Liver (tissue), 9 donors: Measurements from ENCODE around the gene KIF18B. TPM values are rescaled to one million over a fixed set of nuclear protein-coding genes. Genes with fewer than 3 reads are reported as not detected.
"Not testable (repeated sequence)": the region's sequence is repeated elsewhere in the genome, so short reads cannot be mapped to it uniquely, and the experiment has no call there.

Source experiments
- DNase-seq: peaks from one replicate; pipeline ENCODE4 v3.0.0-alpha.2; 2017; ENCODE audit warnings: low spot score
- H3K27ac ChIP-seq, 2 donors: one replicate each; pipeline ENCODE4 v1.7.0; 2013; ENCODE audit warnings: inconsistent platforms in 2 of 2, low read length in 2 of 2, control low read depth in 1 of 2, low read depth in 1 of 2, mild to moderate bottlenecking in 1 of 2
- H3K27me3 ChIP-seq, 4 donors: one replicate each; pipeline versions ENCODE4 v1.6.1 to v1.7.0; 2013; ENCODE audit warnings: low read length in 3 of 4, inconsistent platforms in 1 of 4, mild to moderate bottlenecking in 1 of 4, moderate library complexity in 1 of 4; ENCODE audit not compliant: control insufficient read depth in 4 of 4, insufficient read depth in 4 of 4
- H3K36me3 ChIP-seq, 4 donors: one replicate each; pipeline versions ENCODE4 v1.6.1 to v1.7.0; 2013; ENCODE audit warnings: low read length in 3 of 4, mild to moderate bottlenecking in 3 of 4, low read depth in 1 of 4, moderate library complexity in 1 of 4; ENCODE audit not compliant: control insufficient read depth in 4 of 4, insufficient read depth in 3 of 4
- H3K4me1 ChIP-seq, 4 donors: one replicate each; pipeline versions ENCODE4 v1.6.1 to v1.7.0; 2013; ENCODE audit warnings: low read length in 3 of 4, mild to moderate bottlenecking in 3 of 4, moderate library complexity in 1 of 4; ENCODE audit not compliant: control insufficient read depth in 4 of 4, insufficient read depth in 4 of 4
- H3K4me3 ChIP-seq, 3 donors: one replicate each; pipeline versions ENCODE4 v1.6.1 to v1.7.0; 2013; ENCODE audit warnings: low read length in 3 of 3, control low read depth in 1 of 3, low read depth in 1 of 3, mild to moderate bottlenecking in 1 of 3
- H3K9ac ChIP-seq, 2 donors: one replicate each; pipeline ENCODE4 v1.7.0; 2013; ENCODE audit warnings: low read length in 2 of 2, mild to moderate bottlenecking in 2 of 2, moderate library complexity in 2 of 2, control low read depth in 1 of 2, low read depth in 1 of 2
- H3K9me3 ChIP-seq, 4 donors: one replicate each; pipeline versions ENCODE4 v1.6.1 to v1.7.0; 2013; ENCODE audit warnings: low read length in 3 of 4; ENCODE audit not compliant: control insufficient read depth in 4 of 4
- EGR1 ChIP-seq, 2 donors: IDR thresholded peaks; 2 replicates each; pipeline ENCODE4 v1.6.1; 2016 to 2018; ENCODE audit warnings: antibody characterized with exemption in 2 of 2, low read depth in 2 of 2
- FOXA1 ChIP-seq: IDR thresholded peaks from 2 replicates; pipeline ENCODE4 v1.6.1; 2016; ENCODE audit warnings: antibody characterized with exemption
- FOXA2 ChIP-seq: IDR thresholded peaks from 2 replicates; pipeline ENCODE4 v1.6.1; 2016; ENCODE audit warnings: antibody characterized with exemption
- GABPA ChIP-seq, 2 donors: IDR thresholded peaks in 1 of 2; conservative IDR thresholded peaks in 1 of 2; 2 replicates each; pipeline ENCODE4 v1.6.1; 2016; ENCODE audit warnings: antibody characterized with exemption in 2 of 2, mild to moderate bottlenecking in 1 of 2, moderate library complexity in 1 of 2
- HNF4A ChIP-seq, 2 donors: conservative IDR thresholded peaks; 2 replicates each; pipeline ENCODE4 v1.6.1; 2016; ENCODE audit warnings: antibody characterized with exemption in 2 of 2, mild to moderate bottlenecking in 2 of 2
- HNF4G ChIP-seq: IDR thresholded peaks from 2 replicates; pipeline ENCODE4 v1.6.1; 2016; ENCODE audit warnings: antibody characterized with exemption
- JUND ChIP-seq, 2 donors: IDR thresholded peaks; 2 replicates each; pipeline ENCODE4 v1.6.1; 2016; ENCODE audit warnings: antibody characterized with exemption in 2 of 2
- RAD21 ChIP-seq, 2 donors: IDR thresholded peaks; 2 replicates each; pipeline ENCODE4 v1.6.1; 2016; ENCODE audit warnings: antibody characterized with exemption in 2 of 2, mild to moderate bottlenecking in 2 of 2
- REST ChIP-seq: IDR thresholded peaks from 2 replicates; pipeline ENCODE4 v1.6.1; 2016; ENCODE audit warnings: antibody characterized with exemption, mild to moderate bottlenecking
- TAF1 ChIP-seq: conservative IDR thresholded peaks from 2 replicates; pipeline ENCODE4 v1.6.1; 2016; ENCODE audit warnings: antibody characterized with exemption, mild to moderate bottlenecking
- ZBTB33 ChIP-seq: IDR thresholded peaks from 2 replicates; pipeline ENCODE4 v1.6.1; 2016; ENCODE audit warnings: antibody characterized with exemption
- WGBS: extraction: QIAGEN DNeasy Blood & Tissue Kit; methylation state at CpG from one replicate; pipeline ENCODE4 v1.1.7; 2013; 5-methylcytosine and 5-hydroxymethylcytosine counted together
- polyA plus RNA-seq, 2 donors: library from polyadenylated mRNA; stranded (reverse) in 1 of 2; unstranded in 1 of 2; fragments of 200-250 nt in 1 of 2; fragments of >200 nt in 1 of 2; fragmentation: Nextera tagmentation in 1 of 2; extraction: Ambion mirVana in 1 of 2; gene quantifications; one replicate each; pipeline versions ENCODE4 v1.2.1 to v1.2.3, GENCODE V29; 2013 to 2015
- total RNA-seq, 2 donors: library from RNA; depleted of rRNA; stranded (reverse); fragments of >200 nt; gene quantifications; one replicate each; pipeline ENCODE4 v1.2.3, GENCODE V29; 2014
- TF ChIP-seq, protein P1 (sequence below): IDR thresholded peaks from 2 replicates; pipeline ENCODE4 v1.6.1; 2016; ENCODE audit warnings: antibody characterized with exemption
- TF ChIP-seq, protein P2 (sequence below): IDR thresholded peaks from 2 replicates; pipeline ENCODE4 v1.6.1; 2016; ENCODE audit warnings: antibody characterized with exemption
- donor health status: healthy.
- donor health status: healthy.
- donor health status: healthy.
- donor health status: healthy.
- donor health status: healthy.

The KIF18B gene
- total and polyA plus RNA-seq, 4 donors = under 0.01 to 11.9 (median 0.48) TPM

GRCh38 chr17:44952946-44953475 is 5.4 kb upstream of the KIF18B start:
- TF ChIP-seq HNF4G = no peak
- no peak for TF ChIP-seq JUND (IDR thresholded peaks at IDR 0.05)
- TF ChIP-seq, protein P1, sequence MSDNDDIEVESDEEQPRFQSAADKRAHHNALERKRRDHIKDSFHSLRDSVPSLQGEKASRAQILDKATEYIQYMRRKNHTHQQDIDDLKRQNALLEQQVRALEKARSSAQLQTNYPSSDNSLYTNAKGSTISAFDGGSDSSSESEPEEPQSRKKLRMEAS = no peak
- no peak for TF ChIP-seq FOXA2
- TF ChIP-seq REST = no peak
- no peak for TF ChIP-seq ZBTB33
- TF ChIP-seq, protein P2, sequence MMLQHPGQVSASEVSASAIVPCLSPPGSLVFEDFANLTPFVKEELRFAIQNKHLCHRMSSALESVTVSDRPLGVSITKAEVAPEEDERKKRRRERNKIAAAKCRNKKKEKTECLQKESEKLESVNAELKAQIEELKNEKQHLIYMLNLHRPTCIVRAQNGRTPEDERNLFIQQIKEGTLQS = no peak
- Histone ChIP-seq H3K4me1 (peaks cover 0 to 3% (median 3%) of the 10 kb centered on the region in 4 donors), H3K9ac (no peak overlapping the region), H3K9me3 (no peaks in the 10 kb centered on the region), H3K27ac (no peak overlapping the region), H3K36me3 (no peaks in the 10 kb centered on the region), H3K4me3 (no peak overlapping the region), H3K27me3 (no peaks in the 10 kb centered on the region)
- DNase-seq = no peak
- WGBS = 89% methylated on average over 6 of the region's 6 CpGs

DNA sequence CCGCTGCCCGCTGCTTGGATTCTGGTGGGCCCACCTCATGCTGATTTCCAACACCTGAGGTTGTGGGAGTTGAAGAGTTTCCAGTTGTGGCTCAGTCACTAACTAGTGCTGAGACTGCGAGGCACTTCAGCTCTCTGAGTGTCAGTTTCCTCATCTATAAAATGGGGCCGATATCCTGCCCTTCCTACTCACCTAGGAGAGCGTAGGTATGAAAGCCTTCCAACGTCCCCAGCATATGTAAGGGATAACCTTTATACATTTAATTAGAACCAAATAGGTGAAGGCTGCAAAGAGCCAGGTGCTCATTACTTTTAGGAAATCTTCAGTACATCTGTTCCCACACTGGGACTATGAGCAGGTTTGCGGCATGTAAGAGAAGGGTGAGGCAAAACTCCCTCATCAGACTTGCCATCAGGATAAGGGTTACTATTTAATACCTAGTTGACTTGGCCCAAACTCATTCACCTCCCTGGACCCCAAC is 782 bp upstream of the KIF18B start:
- H3K4me1 ChIP-seq = peaks cover 4 to 13% (median 8%) of the 10 kb centered on the region in 4 donors
- no peak overlapping the region for H3K27ac ChIP-seq
- no peak overlapping the region for H3K9ac ChIP-seq
- DNase-seq = no peak
- H3K9me3 ChIP-seq = no peaks in the 10 kb centered on the region
- peak overlapping the region; percentile 47 to 79 (median 63) for H3K4me3 ChIP-seq
- WGBS = 78% methylated on average over 7 of the region's 7 CpGs
- TF ChIP-seq ZBTB33 = no peak
- TF ChIP-seq RAD21 (IDR thresholded peaks at IDR 0.05) = no peak
- TF ChIP-seq EGR1 (IDR thresholded peaks at IDR 0.05; ENCODE audit: low read depth in 2 of 2) = no peak
- TF ChIP-seq FOXA1 = no peak
- no peak for TF ChIP-seq JUND (IDR thresholded peaks at IDR 0.05)
- TF ChIP-seq TAF1 = no peak
- TF ChIP-seq FOXA2 = no peak
- no peak for TF ChIP-seq HNF4G
- TF ChIP-seq REST = no peak
- TF ChIP-seq, protein P2 = no peak
- TF ChIP-seq, protein P1 = no peak
- TF ChIP-seq HNF4A (conservative IDR thresholded peaks at IDR 0.05) = no peak
- no peak for TF ChIP-seq GABPA (IDR thresholded peaks at IDR 0.05 in 1 of 2, conservative IDR thresholded peaks at IDR 0.05 in 1 of 2)
- H3K36me3 ChIP-seq = no peaks in the 10 kb centered on the region
- H3K27me3 ChIP-seq = no peaks in the 10 kb centered on the region

DNA sequence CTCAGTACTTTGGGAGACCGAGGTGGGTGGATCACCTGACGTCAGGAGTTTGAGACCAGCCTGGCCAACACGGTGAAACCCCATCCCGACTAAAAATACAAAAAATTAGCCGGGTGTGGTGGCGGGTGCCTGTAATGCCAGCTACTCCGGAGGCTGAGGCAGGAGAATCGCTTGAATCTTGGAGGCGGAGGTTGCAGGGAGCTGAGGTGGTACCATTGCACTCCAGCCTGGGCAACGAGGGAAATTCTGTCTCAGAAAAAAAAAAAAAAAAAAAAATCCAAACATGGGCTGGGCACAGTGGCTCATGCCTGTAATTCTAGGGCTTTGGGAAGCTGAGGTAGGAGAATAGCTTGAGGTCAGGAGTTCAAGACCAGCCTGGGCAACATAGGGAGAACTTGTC is 1.9 kb downstream of the KIF18B start:
- not testable (repeated sequence) for DNase-seq

More for the DNA sequence above, 1.9 kb downstream of the KIF18B start:
- peaks cover 4 to 13% (median 8%) of the 10 kb centered on the region in 4 donors for H3K4me1 ChIP-seq
- not testable (repeated sequence) for H3K4me3 ChIP-seq, H3K27ac ChIP-seq, H3K36me3 ChIP-seq, H3K9me3 ChIP-seq, H3K27me3 ChIP-seq, H3K9ac ChIP-seq
- WGBS = 95% methylated on average over 10 of the region's 10 CpGs
